Muscle layer of duodenum (tissue), 2 donors: ENCODE data around the gene PTPRG.

ENCODE experiments used
- H3K27ac ChIP-seq: one replicate; pipeline ENCODE4 v1.7.0; 2013; ENCODE audit warnings: mild to moderate bottlenecking, low read length
- H3K27me3 ChIP-seq: one replicate; pipeline ENCODE4 v1.7.0; 2013; ENCODE audit warnings: low read depth, mild to moderate bottlenecking, control low read depth, low read length
- H3K36me3 ChIP-seq, 2 donors: one replicate each; pipeline ENCODE4 v1.7.0; 2013; ENCODE audit warnings: low read length in 2 of 2, control low read depth in 1 of 2, mild to moderate bottlenecking in 1 of 2; ENCODE audit not compliant: insufficient read depth in 2 of 2, control insufficient read depth in 1 of 2
- H3K4me1 ChIP-seq, 2 donors: one replicate each; pipeline ENCODE4 v1.7.0; 2013; ENCODE audit warnings: low read length in 2 of 2, mild to moderate bottlenecking in 2 of 2, control low read depth in 1 of 2, moderate library complexity in 1 of 2; ENCODE audit not compliant: insufficient read depth in 2 of 2, control insufficient read depth in 1 of 2
- H3K4me3 ChIP-seq, 2 donors: one replicate each; pipeline ENCODE4 v1.7.0; 2013; ENCODE audit warnings: low read length in 2 of 2, low read depth in 1 of 2, mild to moderate bottlenecking in 1 of 2
- H3K9me3 ChIP-seq, 2 donors: one replicate each; pipeline ENCODE4 v1.7.0; 2013; ENCODE audit warnings: low read length in 2 of 2, control low read depth in 1 of 2, mild to moderate bottlenecking in 1 of 2; ENCODE audit not compliant: control insufficient read depth in 1 of 2
- donor health status: healthy.

The PTPRG gene

GRCh38 chr3:62039586-62039985, 478.2 kb downstream of the PTPRG start:
- Histone ChIP-seq H3K27me3 (no peaks in the 10 kb centered on the region), H3K27ac (no peak overlapping the region), H3K9me3 (no peaks in the 10 kb centered on the region), H3K4me1 (no peaks in the 10 kb centered on the region), H3K4me3 (no peak overlapping the region), H3K36me3 (no peaks in the 10 kb centered on the region)

- Histone ChIP-seq H3K4me1 (no peaks in the 10 kb centered on the region), H3K27me3 (no peaks in the 10 kb centered on the region), H3K9me3 (no peaks in the 10 kb centered on the region), H3K4me3 (no peak overlapping the region), H3K36me3 (no peaks in the 10 kb centered on the region), H3K27ac (no peak overlapping the region)
Measured at GRCh38 chr3:62041681-62042080, 480.3 kb downstream of the PTPRG start.

GRCh38 chr3:62044874-62045411, 483.6 kb downstream of the PTPRG start:
- Histone ChIP-seq H3K4me3 (no peak overlapping the region), H3K4me1 (no peaks in the 10 kb centered on the region), H3K27ac (no peak overlapping the region)

GRCh38 chr3:62046326-62046725, 485.0 kb downstream of the PTPRG start:
- no peaks in the 10 kb centered on the region for H3K4me1 ChIP-seq
- no peaks in the 10 kb centered on the region for H3K36me3 ChIP-seq
- no peak overlapping the region for H3K27ac ChIP-seq
- H3K27me3 ChIP-seq: no peaks in the 10 kb centered on the region
- H3K4me3 ChIP-seq: no peak overlapping the region
- H3K9me3 ChIP-seq: no peaks in the 10 kb centered on the region

More at GRCh38 chr3:62044874-62045411, 483.6 kb downstream of the PTPRG start:
- no peaks in the 10 kb centered on the region for H3K36me3 ChIP-seq
- H3K27me3 ChIP-seq: no peaks in the 10 kb centered on the region
- no peaks in the 10 kb centered on the region for H3K9me3 ChIP-seq

- H3K27me3 ChIP-seq: no peaks in the 10 kb centered on the region
- no peaks in the 10 kb centered on the region for H3K9me3 ChIP-seq
- H3K4me1 ChIP-seq: no peaks in the 10 kb centered on the region
- H3K27ac ChIP-seq: no peak overlapping the region
- no peak overlapping the region for H3K4me3 ChIP-seq
- H3K36me3 ChIP-seq: no peaks in the 10 kb centered on the region
Measured at GRCh38 chr3:62048577-62048976, 487.2 kb downstream of the PTPRG start.

- Histone ChIP-seq H3K36me3 (no peaks in the 10 kb centered on the region), H3K9me3 (no peaks in the 10 kb centered on the region), H3K4me1 (no peaks in the 10 kb centered on the region), H3K27me3 (no peaks in the 10 kb centered on the region), H3K27ac (no peak overlapping the region), H3K4me3 (no peak overlapping the region)
Measured at GRCh38 chr3:62049033-62049432, 487.7 kb downstream of the PTPRG start.

GRCh38 chr3:62051506-62051905, 490.1 kb downstream of the PTPRG start:
- Histone ChIP-seq H3K4me1 (no peaks in the 10 kb centered on the region), H3K27ac (no peak overlapping the region), H3K9me3 (no peaks in the 10 kb centered on the region), H3K36me3 (no peaks in the 10 kb centered on the region), H3K4me3 (no peak overlapping the region), H3K27me3 (no peaks in the 10 kb centered on the region)

- no peaks in the 10 kb centered on the region for H3K27me3 ChIP-seq
- no peak overlapping the region for H3K4me3 ChIP-seq
- no peak overlapping the region for H3K27ac ChIP-seq
- no peaks in the 10 kb centered on the region for H3K36me3 ChIP-seq
- no peaks in the 10 kb centered on the region for H3K4me1 ChIP-seq
- no peaks in the 10 kb centered on the region for H3K9me3 ChIP-seq
Measured at GRCh38 chr3:62052331-62052730, 491.0 kb downstream of the PTPRG start.

GRCh38 chr3:62056658-62057057, 495.3 kb downstream of the PTPRG start:
- no peaks in the 10 kb centered on the region for H3K4me1 ChIP-seq
- no peaks in the 10 kb centered on the region for H3K9me3 ChIP-seq
- no peak overlapping the region for H3K4me3 ChIP-seq
- no peaks in the 10 kb centered on the region for H3K36me3 ChIP-seq
- no peaks in the 10 kb centered on the region for H3K27me3 ChIP-seq
- H3K27ac ChIP-seq: no peak overlapping the region

GRCh38 chr3:62057339-62058047, 496.1 kb downstream of the PTPRG start:
- Histone ChIP-seq H3K27me3 (no peaks in the 10 kb centered on the region), H3K4me1 (no peaks in the 10 kb centered on the region), H3K27ac (no peak overlapping the region), H3K9me3 (no peaks in the 10 kb centered on the region), H3K4me3 (no peak overlapping the region), H3K36me3 (no peaks in the 10 kb centered on the region)

- Histone ChIP-seq H3K36me3 (no peaks in the 10 kb centered on the region), H3K27me3 (no peaks in the 10 kb centered on the region), H3K27ac (no peak overlapping the region), H3K4me1 (no peaks in the 10 kb centered on the region), H3K4me3 (no peak overlapping the region), H3K9me3 (no peaks in the 10 kb centered on the region)
Measured at GRCh38 chr3:62065985-62066693, 504.8 kb downstream of the PTPRG start.
